ENCODE measurements around the gene FOXN1. TPM values are rescaled to one million over a fixed set of nuclear protein-coding genes. Genes with fewer than 3 reads are reported as not detected.
"Not testable (repeated sequence)": the region's sequence is repeated elsewhere in the genome, so short reads cannot be mapped to it uniquely, and the experiment has no call there.

The FOXN1 gene
- polyA plus RNA-seq (2013, experiment 1 of 4) = not detected
- polyA plus RNA-seq (2013, experiment 2 of 4) = not detected
- not detected for polyA plus RNA-seq (2013, experiment 3 of 4)
- not detected for polyA plus RNA-seq (2013, experiment 4 of 4)

- Histone ChIP-seq H3K27me3 (ENCODE audit: control insufficient read depth, insufficient read depth, low read length, poor library complexity, severe bottlenecking) (no peaks in the 10 kb centered on the region), H3K27ac (ENCODE audit: insufficient read depth, low read depth, low read length, poor library complexity, severe bottlenecking) (no peak within 1 kb of the TSS), H3K4me3 (ENCODE audit: insufficient read depth, low read depth, low read length) (no peak within 1 kb of the TSS), H3K4me1 (ENCODE audit: control insufficient read depth, insufficient read depth, low read length) (peaks cover 7% of the 10 kb centered on the region), H3K36me3 (ENCODE audit: control insufficient read depth, insufficient read depth, low read length) (no peaks in the 10 kb centered on the region), H3K9me3 (ENCODE audit: control insufficient read depth, low read length) (no peaks in the 10 kb centered on the region)
- WGBS, 2 experiments = 92 to 93% methylated on average over 28 of the region's 28 CpGs
These were observed at the start of gene FOXN1 for GRCh38 chr17:28505986-28506665. Gene FOXN1, plus strand, starts transcription at chr17:28506348. Its CDS starts 17,622 bp downstream, at chr17:28523970.

DNA sequence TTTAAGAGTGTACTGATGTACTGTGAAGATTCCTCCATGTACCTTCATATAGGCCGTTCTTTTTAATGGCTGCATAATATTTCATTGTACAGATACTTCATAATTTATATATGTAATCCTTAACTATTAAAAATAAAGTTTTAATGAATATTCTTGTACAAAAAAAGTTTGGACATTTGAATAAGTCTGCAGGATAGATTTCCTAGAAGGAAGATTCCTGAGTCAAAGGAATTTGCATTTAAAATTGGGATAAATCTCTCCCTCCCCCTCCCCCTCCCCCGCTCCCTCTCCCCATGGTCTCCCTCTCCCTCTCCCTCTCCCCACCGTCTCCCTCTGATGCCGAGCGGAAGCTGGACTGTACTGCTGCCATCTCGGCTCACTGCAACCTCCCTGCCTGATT is 48.3 kb upstream of the FOXN1 start:
- H3K4me3 ChIP-seq (ENCODE audit: insufficient read depth, low read depth, low read length) = no peak overlapping the region
- H3K27ac ChIP-seq (ENCODE audit: insufficient read depth, low read depth, low read length, poor library complexity, severe bottlenecking) = no peak overlapping the region
- H3K4me1 ChIP-seq (ENCODE audit: control insufficient read depth, insufficient read depth, low read length) = no peaks in the 10 kb centered on the region
- no peaks in the 10 kb centered on the region for H3K27me3 ChIP-seq (ENCODE audit: control insufficient read depth, insufficient read depth, low read length, poor library complexity, severe bottlenecking)
- H3K9me3 ChIP-seq (ENCODE audit: control insufficient read depth, low read length) = no peaks in the 10 kb centered on the region
- 91 to 94% methylated on average over 4 to 5 of the region's 6 CpGs for WGBS, 2 experiments
- no peaks in the 10 kb centered on the region for H3K36me3 ChIP-seq (ENCODE audit: control insufficient read depth, insufficient read depth, low read length)

DNA sequence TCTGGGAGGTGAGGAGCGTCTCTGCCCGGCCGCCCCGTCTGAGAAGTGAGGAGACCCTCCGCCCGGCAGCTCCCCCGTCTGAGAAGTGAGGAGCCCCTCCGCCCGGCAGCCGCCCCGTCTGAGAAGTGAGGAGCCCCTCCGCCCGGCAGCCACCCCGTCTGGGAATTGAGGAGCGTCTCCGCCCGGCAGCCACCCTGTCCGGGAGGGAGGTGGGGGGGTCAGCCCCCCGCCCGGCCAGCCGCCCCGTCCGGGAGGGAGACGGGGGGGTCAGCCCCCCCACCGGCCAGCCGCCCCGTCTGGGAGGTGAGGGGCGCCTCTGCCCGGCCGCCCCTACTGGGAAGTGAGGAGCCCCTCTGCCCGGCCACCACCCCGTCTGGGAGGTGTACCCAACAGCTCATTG is 47.3 kb upstream of the FOXN1 start:
- H3K36me3 ChIP-seq (ENCODE audit: control insufficient read depth, insufficient read depth, low read length); H3K4me3 ChIP-seq (ENCODE audit: insufficient read depth, low read depth, low read length); H3K9me3 ChIP-seq (ENCODE audit: control insufficient read depth, low read length); H3K27ac ChIP-seq (ENCODE audit: insufficient read depth, low read depth, low read length, poor library complexity, severe bottlenecking); H3K4me1 ChIP-seq (ENCODE audit: control insufficient read depth, insufficient read depth, low read length); H3K27me3 ChIP-seq (ENCODE audit: control insufficient read depth, insufficient read depth, low read length, poor library complexity, severe bottlenecking): not testable (repeated sequence)
- WGBS, 2 experiments = 96 to 97% methylated on average over 29 to 30 of the region's 32 CpGs

DNA sequence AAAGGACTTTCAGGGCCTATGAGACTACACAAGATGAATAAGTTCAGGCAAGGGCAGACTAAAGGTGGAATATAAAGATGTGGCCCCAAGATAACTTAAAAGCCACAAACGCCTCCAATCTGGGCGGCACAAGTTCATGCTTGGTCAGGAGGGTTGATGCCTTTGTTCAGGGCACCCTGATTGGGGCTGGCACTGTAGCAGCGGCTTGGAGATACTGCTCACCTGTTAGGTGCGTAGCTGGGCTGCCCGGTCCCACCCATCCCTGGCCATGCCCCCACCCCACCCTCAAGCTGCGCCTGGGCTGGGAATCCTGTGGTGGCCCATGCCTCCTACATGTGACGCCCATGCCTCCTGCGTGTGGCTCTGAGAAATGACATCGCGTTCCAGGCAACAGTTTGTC is 45.2 kb upstream of the FOXN1 start:
- Histone ChIP-seq H3K36me3 (ENCODE audit: control insufficient read depth, insufficient read depth, low read length) (no peaks in the 10 kb centered on the region), H3K4me3 (ENCODE audit: insufficient read depth, low read depth, low read length) (no peak overlapping the region), H3K27ac (ENCODE audit: insufficient read depth, low read depth, low read length, poor library complexity, severe bottlenecking) (no peak overlapping the region), H3K27me3 (ENCODE audit: control insufficient read depth, insufficient read depth, low read length, poor library complexity, severe bottlenecking) (no peaks in the 10 kb centered on the region), H3K4me1 (ENCODE audit: control insufficient read depth, insufficient read depth, low read length) (no peaks in the 10 kb centered on the region), H3K9me3 (ENCODE audit: control insufficient read depth, low read length) (no peaks in the 10 kb centered on the region)
- 93 to 95% methylated on average over 10 of the region's 10 CpGs for WGBS, 2 experiments

- H3K4me3 ChIP-seq (ENCODE audit: insufficient read depth, low read depth, low read length) = no peak overlapping the region
- no peaks in the 10 kb centered on the region for H3K9me3 ChIP-seq (ENCODE audit: control insufficient read depth, low read length)
- H3K36me3 ChIP-seq (ENCODE audit: control insufficient read depth, insufficient read depth, low read length) = no peaks in the 10 kb centered on the region
- H3K27ac ChIP-seq (ENCODE audit: insufficient read depth, low read depth, low read length, poor library complexity, severe bottlenecking) = no peak overlapping the region
- H3K4me1 ChIP-seq (ENCODE audit: control insufficient read depth, insufficient read depth, low read length) = no peaks in the 10 kb centered on the region
- H3K27me3 ChIP-seq (ENCODE audit: control insufficient read depth, insufficient read depth, low read length, poor library complexity, severe bottlenecking) = no peaks in the 10 kb centered on the region
- 91 to 93% methylated on average over 9 of the region's 9 CpGs for WGBS, 2 experiments
These were observed 40.1 kb upstream of the FOXN1 start for GRCh38 chr17:28466001-28466400.

DNA sequence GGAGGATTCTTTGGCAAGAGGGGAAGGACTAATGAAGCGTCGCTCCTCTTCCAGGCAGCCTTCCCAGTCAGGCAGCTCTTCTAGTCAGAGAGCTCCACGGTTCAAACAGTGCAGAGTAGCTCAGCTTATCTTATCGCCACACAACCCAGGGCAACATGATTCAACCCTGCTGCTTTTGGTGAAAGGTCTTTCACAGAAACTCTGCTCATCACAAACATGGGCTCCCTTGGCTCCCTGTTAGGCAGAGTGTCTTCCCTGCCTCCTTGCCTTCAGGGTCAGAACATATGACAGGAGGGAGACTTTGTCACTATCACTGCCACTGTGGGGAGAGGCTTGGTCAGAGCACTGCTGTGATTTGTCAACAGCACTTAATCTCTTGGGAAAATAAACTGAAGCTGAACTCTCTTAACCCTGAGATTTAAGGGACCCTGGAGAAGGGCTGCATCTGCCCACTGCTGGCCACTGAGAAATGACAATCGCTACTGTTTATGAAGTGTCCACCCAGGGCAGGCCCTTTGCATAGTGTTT is 39.6 kb upstream of the FOXN1 start:
- Histone ChIP-seq H3K4me1 (ENCODE audit: control insufficient read depth, insufficient read depth, low read length) (no peaks in the 10 kb centered on the region), H3K9me3 (ENCODE audit: control insufficient read depth, low read length) (no peaks in the 10 kb centered on the region), H3K27ac (ENCODE audit: insufficient read depth, low read depth, low read length, poor library complexity, severe bottlenecking) (no peak overlapping the region), H3K27me3 (ENCODE audit: control insufficient read depth, insufficient read depth, low read length, poor library complexity, severe bottlenecking) (no peaks in the 10 kb centered on the region), H3K4me3 (ENCODE audit: insufficient read depth, low read depth, low read length) (no peak overlapping the region), H3K36me3 (ENCODE audit: control insufficient read depth, insufficient read depth, low read length) (no peaks in the 10 kb centered on the region)
- 81 to 83% methylated on average over 5 of the region's 5 CpGs for WGBS, 2 experiments

- Histone ChIP-seq H3K36me3 (ENCODE audit: control insufficient read depth, insufficient read depth, low read length) (no peaks in the 10 kb centered on the region), H3K9me3 (ENCODE audit: control insufficient read depth, low read length) (no peaks in the 10 kb centered on the region), H3K4me3 (ENCODE audit: insufficient read depth, low read depth, low read length) (no peak overlapping the region), H3K27ac (ENCODE audit: insufficient read depth, low read depth, low read length, poor library complexity, severe bottlenecking) (no peak overlapping the region), H3K4me1 (ENCODE audit: control insufficient read depth, insufficient read depth, low read length) (no peaks in the 10 kb centered on the region), H3K27me3 (ENCODE audit: control insufficient read depth, insufficient read depth, low read length, poor library complexity, severe bottlenecking) (no peaks in the 10 kb centered on the region)
- 95% methylated on average over 14 to 16 of the region's 17 CpGs for WGBS, 2 experiments
These were observed 38.6 kb upstream of the FOXN1 start for GRCh38 chr17:28467456-28468025.

DNA sequence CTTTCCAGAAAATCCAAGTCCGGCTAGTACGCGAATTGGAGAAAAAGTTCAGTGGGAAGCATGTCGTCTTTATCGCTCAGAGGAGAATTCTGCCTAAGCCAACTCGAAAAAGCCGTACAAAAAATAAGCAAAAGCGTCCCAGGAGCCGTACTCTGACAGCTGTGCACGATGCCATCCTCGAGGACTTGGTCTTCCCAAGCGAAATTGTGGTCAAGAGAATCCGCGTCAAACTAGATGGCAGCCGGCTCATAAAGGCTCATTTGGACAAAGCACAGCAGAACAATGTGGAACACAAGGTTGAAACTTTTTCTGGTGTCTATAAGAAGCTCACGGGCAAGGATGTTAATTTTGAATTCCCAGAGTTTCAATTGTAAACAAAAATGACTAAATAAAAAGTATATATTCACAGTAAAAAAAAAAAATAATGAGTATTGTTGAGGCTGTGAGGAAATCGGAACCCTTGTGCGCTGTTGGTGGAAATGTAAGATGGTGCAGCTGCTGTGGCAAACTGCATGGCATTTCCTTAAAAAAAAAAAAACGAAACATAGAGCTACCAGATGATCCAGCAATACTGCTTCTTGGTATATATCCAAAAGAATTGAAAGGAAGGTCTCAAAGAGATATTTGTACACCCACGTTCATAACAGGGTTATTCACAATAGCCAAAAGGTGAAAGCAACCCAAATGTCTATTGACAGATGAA is 38.0 kb upstream of the FOXN1 start:
- WGBS, 2 experiments = 93 to 95% methylated on average over 16 of the region's 20 CpGs
- H3K27me3 ChIP-seq (ENCODE audit: control insufficient read depth, insufficient read depth, low read length, poor library complexity, severe bottlenecking); H3K4me1 ChIP-seq (ENCODE audit: control insufficient read depth, insufficient read depth, low read length); H3K27ac ChIP-seq (ENCODE audit: insufficient read depth, low read depth, low read length, poor library complexity, severe bottlenecking); H3K4me3 ChIP-seq (ENCODE audit: insufficient read depth, low read depth, low read length); H3K36me3 ChIP-seq (ENCODE audit: control insufficient read depth, insufficient read depth, low read length); H3K9me3 ChIP-seq (ENCODE audit: control insufficient read depth, low read length): not testable (repeated sequence)

DNA sequence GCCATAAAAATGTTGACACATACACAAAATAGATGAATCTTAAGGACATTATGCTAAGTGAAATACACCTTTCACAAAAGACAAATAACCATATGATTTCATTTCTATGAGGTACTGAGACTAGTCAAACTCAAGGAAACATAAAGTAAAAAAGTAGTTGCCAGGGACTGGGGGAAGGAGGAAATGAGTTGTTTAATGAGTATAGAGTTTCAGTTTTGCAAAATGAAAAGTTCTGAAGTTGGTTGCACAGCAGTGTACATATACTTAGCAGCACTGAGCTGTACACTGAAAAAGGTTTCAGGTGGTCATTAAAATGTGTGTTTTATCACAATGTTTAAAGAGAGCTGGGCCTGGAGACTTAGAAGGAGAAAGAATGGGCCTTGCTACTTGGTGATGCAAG is 37.4 kb upstream of the FOXN1 start:
- Histone ChIP-seq H3K36me3 (ENCODE audit: control insufficient read depth, insufficient read depth, low read length) (no peaks in the 10 kb centered on the region), H3K4me3 (ENCODE audit: insufficient read depth, low read depth, low read length) (no peak overlapping the region), H3K4me1 (ENCODE audit: control insufficient read depth, insufficient read depth, low read length) (no peaks in the 10 kb centered on the region), H3K27ac (ENCODE audit: insufficient read depth, low read depth, low read length, poor library complexity, severe bottlenecking) (no peak overlapping the region), H3K9me3 (ENCODE audit: control insufficient read depth, low read length) (no peaks in the 10 kb centered on the region), H3K27me3 (ENCODE audit: control insufficient read depth, insufficient read depth, low read length, poor library complexity, severe bottlenecking) (no peaks in the 10 kb centered on the region)

- Histone ChIP-seq H3K9me3 (ENCODE audit: control insufficient read depth, low read length) (no peaks in the 10 kb centered on the region), H3K4me1 (ENCODE audit: control insufficient read depth, insufficient read depth, low read length) (no peaks in the 10 kb centered on the region), H3K27ac (ENCODE audit: insufficient read depth, low read depth, low read length, poor library complexity, severe bottlenecking) (no peak overlapping the region), H3K36me3 (ENCODE audit: control insufficient read depth, insufficient read depth, low read length) (no peaks in the 10 kb centered on the region), H3K4me3 (ENCODE audit: insufficient read depth, low read depth, low read length) (no peak overlapping the region), H3K27me3 (ENCODE audit: control insufficient read depth, insufficient read depth, low read length, poor library complexity, severe bottlenecking) (no peaks in the 10 kb centered on the region)
- WGBS, 2 experiments = 92 to 95% methylated on average over 8 of the region's 8 CpGs
These were observed 36.8 kb upstream of the FOXN1 start for GRCh38 chr17:28469376-28469775.
